HepG2 (cell line): ENCODE measurements around the gene CD300LF. TPM values are rescaled to one million over a fixed set of nuclear protein-coding genes. Genes with fewer than 3 reads are reported as not detected.

Source experiments
- FOXC1 ChIP-seq: sonication (generic); formaldehyde crosslinking; IDR thresholded peaks from 2 replicates; pipeline ENCODE4 v1.8.0; 2022; ENCODE audit warnings: mild to moderate bottlenecking, missing genetic modification reagents, borderline replicate concordance
- FOXK1 ChIP-seq: sonication (generic); formaldehyde crosslinking; IDR thresholded peaks from 2 replicates; pipeline ENCODE4 v1.4.0; 2020; ENCODE audit warnings: low read depth, missing genetic modification reagents, borderline replicate concordance
- HDAC1 ChIP-seq: sonication (generic); formaldehyde crosslinking; IDR thresholded peaks from 2 replicates; pipeline ENCODE4 v1.5.1; 2020; ENCODE audit warnings: mild to moderate bottlenecking, missing genetic modification reagents
- HIC2 ChIP-seq: sonication (generic); formaldehyde crosslinking; IDR thresholded peaks from 2 replicates; pipeline ENCODE4 v1.9.0; 2022; ENCODE audit warnings: low read depth, missing genetic modification reagents
- KLF11 ChIP-seq: IDR thresholded peaks from 2 replicates; pipeline ENCODE4 v1.6.1; 2016; ENCODE audit warnings: missing compliant biosample characterization
- KLF16 ChIP-seq, 2 experiments: sonication (generic) in 1 of 2; formaldehyde crosslinking in 1 of 2; IDR thresholded peaks; 2 replicates each; pipeline versions ENCODE4 v1.6.1 to v1.8.0; 2016 to 2023; ENCODE audit warnings: missing genetic modification reagents in 2 of 2, missing compliant biosample characterization in 1 of 2
- LBX2 ChIP-seq: sonication (generic); formaldehyde crosslinking; IDR thresholded peaks from 2 replicates; pipeline ENCODE4 v1.5.0; 2020; ENCODE audit warnings: missing genetic modification reagents, mild to moderate bottlenecking, borderline replicate concordance
- MLX ChIP-seq: IDR thresholded peaks from 2 replicates; pipeline ENCODE4 v1.6.1; 2016
- NR2F1 ChIP-seq, 2 experiments: fragments of 450-650 bp in 1 of 2; formaldehyde crosslinking in 1 of 2; IDR thresholded peaks; 2 replicates each; pipeline versions ENCODE4 v1.5.0 to v1.6.1; 2016 to 2020; ENCODE audit warnings: mild to moderate bottlenecking in 1 of 2, missing compliant biosample characterization in 1 of 2, missing genetic modification reagents in 1 of 2, moderate library complexity in 1 of 2
- NR2F6 ChIP-seq, 2 experiments: IDR thresholded peaks; 2 replicates each; pipeline ENCODE4 v1.6.1; 2016; ENCODE audit warnings: antibody characterized with exemption in 1 of 2, mild to moderate bottlenecking in 1 of 2
- POGZ ChIP-seq: sonication (generic); formaldehyde crosslinking; IDR thresholded peaks from 2 replicates; pipeline ENCODE4 v1.4.0; 2020; ENCODE audit warnings: mild to moderate bottlenecking, missing genetic modification reagents
- RBAK ChIP-seq: sonication (generic); formaldehyde crosslinking; IDR thresholded peaks from 2 replicates; pipeline ENCODE4 v1.5.1; 2020; ENCODE audit warnings: mild to moderate bottlenecking, missing genetic modification reagents
- SAFB2 ChIP-seq: sonication (generic); formaldehyde crosslinking; IDR thresholded peaks from 2 replicates; pipeline ENCODE4 v1.5.1; 2020; ENCODE audit warnings: missing genetic modification reagents, low read depth, mild to moderate bottlenecking, borderline replicate concordance
- SKIL ChIP-seq: sonication (generic); formaldehyde crosslinking; IDR thresholded peaks from 2 replicates; pipeline ENCODE4 v1.8.0; 2022; ENCODE audit warnings: missing genetic modification reagents, mild to moderate bottlenecking, moderate library complexity, borderline replicate concordance
- TCF7 ChIP-seq: sonication (generic); IDR thresholded peaks from 2 replicates; pipeline ENCODE4 v1.6.1; 2016; ENCODE audit warnings: antibody characterized with exemption, low read depth
- ZNF143 ChIP-seq: sonication (generic); formaldehyde crosslinking; IDR thresholded peaks from 2 replicates; pipeline ENCODE4 v1.4.0; 2020; ENCODE audit warnings: missing genetic modification reagents
- ZNF205 ChIP-seq: IDR thresholded peaks from 2 replicates; pipeline ENCODE4 v1.6.1; 2018; ENCODE audit warnings: missing biosample characterization, missing genetic modification reagents
- ZNF281 ChIP-seq: sonication (generic); formaldehyde crosslinking; IDR thresholded peaks from 2 replicates; pipeline ENCODE4 v1.4.0; 2020; ENCODE audit warnings: missing genetic modification reagents, borderline replicate concordance
- ZNF629 ChIP-seq: sonication (generic); formaldehyde crosslinking; conservative IDR thresholded peaks from 2 replicates; pipeline ENCODE4 v1.5.0; 2020; ENCODE audit warnings: missing genetic modification reagents
- ZNF768 ChIP-seq: sonication (generic); formaldehyde crosslinking; IDR thresholded peaks from 2 replicates; pipeline ENCODE4 v1.4.0; 2020; ENCODE audit warnings: missing genetic modification reagents
- polyA plus RNA-seq, 8 experiments: library from polyadenylated mRNA; depleted of rRNA in 3 of 8; stranded (reverse) in 7 of 8; unstranded in 1 of 8; fragments of >200 nt; fragmentation: Illumina TruSeq in 4 of 8; extraction: Trizol in 4 of 8; gene quantifications; 2 replicates each; pipeline versions ENCODE4 v1.2.1 to v1.2.3, GENCODE V29; 2011 to 2016; ENCODE audit warnings: low read depth in 4 of 8, missing spikeins in 1 of 8, mixed read lengths in 1 of 8; ENCODE audit not compliant: insufficient read depth in 1 of 8
- total RNA-seq, 5 experiments: library from RNA; depleted of rRNA; stranded (reverse); fragments of >200 nt; fragmentation: Illumina TruSeq; extraction: Trizol; gene quantifications; 2 replicates each; pipeline ENCODE4 v1.2.3, GENCODE V29; 2016; ENCODE audit warnings: low read depth in 1 of 5

Gene CD300LF
- total and polyA plus RNA-seq, 2 of the 13 experiments (the other 11 are each of a cell fraction or from before 2014, with no cell fraction given) = not detected

- peak; percentile 37; the same call in 1 of the 2 replicates for TF ChIP-seq POGZ
- peak in 1 of 2 experiments; percentile 63; a peak in 2 of 4 replicates for TF ChIP-seq KLF16 (CRISPR knock-in tag; IDR thresholded peaks at IDR 0.05)
- peak; percentile 90; the same call in 1 of the 2 replicates for TF ChIP-seq FOXK1
- TF ChIP-seq ZNF205 = peak; percentile 85; the same call in 1 of the 2 replicates
- TF ChIP-seq LBX2 = 0 out of 2 replicates have a peak, but pooled peaks have one; percentile 66
- TF ChIP-seq ZNF768 (CRISPR knock-in tag) = peak; percentile 4; the same call in 1 of the 2 replicates
- peak; percentile 81 to 92 for TF ChIP-seq NR2F1 (CRISPR knock-in tag; IDR thresholded peaks at IDR 0.05)
- 0 out of 2 replicates have a peak, but pooled peaks have one; percentile 14 for TF ChIP-seq SKIL (CRISPR knock-in tag)
- TF ChIP-seq HIC2 (CRISPR knock-in tag) = peak; percentile 98
- no peak; the same call in 1 of the 2 replicates for TF ChIP-seq TCF7
- TF ChIP-seq ZNF143 (CRISPR knock-in tag) = peak; percentile 14
- no peak for TF ChIP-seq SAFB2 (CRISPR knock-in tag)
- 0 out of 2 replicates have a peak, but pooled peaks have one; percentile 7 for TF ChIP-seq ZNF629 (CRISPR knock-in tag)
- 0 out of 2 replicates have a peak, but pooled peaks have one; percentile 56 for TF ChIP-seq MLX (CRISPR knock-in tag)
- peak; percentile 16; the same call in 1 of the 2 replicates for TF ChIP-seq FOXC1 (CRISPR knock-in tag)
- TF ChIP-seq KLF11 (CRISPR knock-in tag) = 0 out of 2 replicates have a peak, but pooled peaks have one; percentile 28
- TF ChIP-seq NR2F6 (IDR thresholded peaks at IDR 0.05) = peak; percentile 91
- TF ChIP-seq NR2F6 (CRISPR knock-in tag; IDR thresholded peaks at IDR 0.05) = peak; percentile 95
- TF ChIP-seq ZNF281 (CRISPR knock-in tag) = peak; percentile 77
- TF ChIP-seq RBAK = no peak
- peak; percentile 94 for TF ChIP-seq HDAC1
Measured at GRCh38 chr17:74738051-74738996, 25.6 kb upstream of the CD300LF start (continued).
